B cell (primary cell): Measurements from ENCODE around the gene LRFN5. TPM values are rescaled to one million over a fixed set of nuclear protein-coding genes. Genes with fewer than 3 reads are reported as not detected.
"Not testable (repeated sequence)": the region's sequence is repeated elsewhere in the genome, so short reads cannot be mapped to it uniquely, and the experiment has no call there.

Experiments
- ATAC-seq: fragments of 200-7000 bp; cut with Tn5 transposase; one replicate; pipeline ENCODE4 v1.10.0; 2021; ENCODE audit warnings: low read depth, mild to moderate bottlenecking, moderate number of reproducible peaks, moderate library complexity
- CTCF ChIA-PET: fragments of 350-600 bp; sonication (Branson Sonifier 250); formaldehyde crosslinking; loops from one replicate; lab custom pipeline; 2021; ENCODE audit warnings: antibody characterized with exemption, inconsistent platforms; lab: Charles Lee
- POLR2A ChIA-PET: fragments of 350-600 bp; sonication (Branson Sonifier 250); formaldehyde crosslinking; loops from one replicate; lab custom pipeline; 2021; ENCODE audit warnings: antibody characterized with exemption; lab: Charles Lee
- DNase-seq: peaks from one replicate; pipeline ENCODE4 v3.0.0; 2013
- H2AFZ ChIP-seq: 2 replicates; pipeline ENCODE4 v1.6.1; 2012; ENCODE audit warnings: mild to moderate bottlenecking, low read depth, low read length; ENCODE audit not compliant: insufficient read depth, poor library complexity, severe bottlenecking
- H3K27ac ChIP-seq, 2 donors: 1 replicate in 1 of 2; 2 replicates in 1 of 2; pipeline ENCODE4 v1.5.1; 2012 to 2013; ENCODE audit warnings: low read length in 2 of 2, mild to moderate bottlenecking in 2 of 2, moderate library complexity in 1 of 2
- H3K27me3 ChIP-seq, 4 experiments: fragments of 200-600 bp in 1 of 4; sonication (generic) in 1 of 4; replicated peaks in 1 of 4; 1 replicate in 2 of 4; 2 replicates in 2 of 4; pipeline versions ENCODE4 v1.6.1 to v1.7.0; 2013 to 2016; ENCODE audit warnings: low read length in 3 of 4, mild to moderate bottlenecking in 2 of 4, mixed read lengths in 1 of 4, moderate library complexity in 1 of 4; ENCODE audit not compliant: insufficient read depth in 4 of 4, control insufficient read depth in 3 of 4; ENCODE audit errors: control extremely low read depth in 1 of 4
- H3K36me3 ChIP-seq, 2 experiments: replicated peaks in 1 of 2; 1 replicate in 1 of 2; 2 replicates in 1 of 2; pipeline versions ENCODE4 v1.6.1 to v1.7.1; 2013; ENCODE audit warnings: low read length in 1 of 2; ENCODE audit not compliant: insufficient read depth in 2 of 2, control insufficient read depth in 1 of 2; ENCODE audit errors: control extremely low read depth in 1 of 2, extremely low read depth in 1 of 2
- H3K4me1 ChIP-seq, 2 donors: fragments of 200-600 bp in 1 of 2; sonication (generic) in 1 of 2; 1 replicate in 1 of 2; 2 replicates in 1 of 2; pipeline versions ENCODE4 v1.5.1 to v1.6.1; 2013 to 2017; ENCODE audit warnings: low read length in 2 of 2; ENCODE audit not compliant: control insufficient read depth in 2 of 2, insufficient read depth in 2 of 2
- H3K4me2 ChIP-seq: replicated peaks from 2 replicates; pipeline ENCODE3; 2012; ENCODE audit warnings: mild to moderate bottlenecking, low read depth, low read length; ENCODE audit not compliant: poor library complexity, severe bottlenecking
- H3K4me3 ChIP-seq, 5 experiments: fragments of 200-600 bp in 1 of 5; sonication (generic) in 1 of 5; 1 replicate in 3 of 5; 2 replicates in 2 of 5; pipeline versions ENCODE4 v1.5.1 to v1.7.0; 2011 to 2016; ENCODE audit warnings: low read length in 4 of 5, mild to moderate bottlenecking in 4 of 5, low read depth in 2 of 5, control low read depth in 1 of 5, moderate library complexity in 1 of 5; ENCODE audit not compliant: insufficient read depth in 1 of 5; ENCODE audit errors: control extremely low read depth in 1 of 5, extremely low read depth in 1 of 5
- H3K79me2 ChIP-seq: fragments of 200-600 bp; sonication (generic); one replicate; pipeline ENCODE4 v1.6.0; 2016; ENCODE audit warnings: low read length; ENCODE audit not compliant: control insufficient read depth, insufficient read depth
- H3K9ac ChIP-seq: fragments of 200-600 bp; sonication (generic); 2 replicates; pipeline ENCODE4 v1.6.1; 2017; ENCODE audit warnings: mild to moderate bottlenecking, low read length, moderate library complexity
- H3K9me3 ChIP-seq, 3 donors: one replicate each; pipeline versions ENCODE4 v1.6.1 to v1.7.1; 2013; ENCODE audit warnings: low read length in 2 of 3; ENCODE audit not compliant: control insufficient read depth in 2 of 3, insufficient read depth in 1 of 3; ENCODE audit errors: control extremely low read depth in 1 of 3
- H4K20me1 ChIP-seq: 2 replicates; pipeline ENCODE4 v1.6.0; 2012; ENCODE audit warnings: mild to moderate bottlenecking, low read length; ENCODE audit not compliant: insufficient read depth, control insufficient read depth, poor library complexity, severe bottlenecking
- H3K27ac Mint-ChIP-seq: one replicate; pipeline ENCODE4 v1.8.0; 2021; ENCODE audit warnings: mixed read lengths
- H3K27me3 Mint-ChIP-seq: one replicate; pipeline ENCODE4 v1.8.0; 2021; ENCODE audit warnings: mixed read lengths
- H3K4me1 Mint-ChIP-seq: one replicate; pipeline ENCODE4 v1.8.0; 2021; ENCODE audit warnings: mixed read lengths
- H3K4me3 Mint-ChIP-seq: one replicate; pipeline ENCODE4 v1.8.0; 2021; ENCODE audit warnings: mixed read lengths
- H3K9me3 Mint-ChIP-seq: one replicate; pipeline ENCODE4 v1.8.0; 2022; ENCODE audit warnings: mixed read lengths; ENCODE audit not compliant: insufficient read depth
- CTCF ChIP-seq: fragments of 200-600 bp; IDR thresholded peaks from one replicate; pipeline ENCODE4 v1.8.0; 2022; ENCODE audit warnings: antibody characterized with exemption, mild to moderate bottlenecking
- EZH2 ChIP-seq: IDR thresholded peaks from 2 replicates; pipeline ENCODE4 v1.6.1; 2012; ENCODE audit warnings: borderline replicate concordance, low read depth, mild to moderate bottlenecking, moderate library complexity, low read length; ENCODE audit not compliant: insufficient read depth, poor library complexity, severe bottlenecking
- WGBS: methylation state at CpG from one replicate; pipeline ENCODE4 v1.1.5; 2013; ENCODE audit warnings: missing lambda C conversion rate; ENCODE audit not compliant: insufficient coverage; 5-methylcytosine and 5-hydroxymethylcytosine counted together
- intact Hi-C: fragments of 100-400 bp; cut with micrococcal nuclease; formaldehyde crosslinking; loops from one replicate; pipeline ENCODE4 v1.10.0; 2022
- polyA plus RNA-seq: library from polyadenylated mRNA; depleted of rRNA; stranded (reverse); fragments of >200 nt; gene quantifications from 2 replicates; pipeline ENCODE4 v1.2.3, GENCODE V29; 2012
- total RNA-seq, 2 donors: library from RNA; stranded (reverse); fragments of 120-200 nt in 1 of 2; gene quantifications; 1 replicate in 1 of 2; 2 replicates in 1 of 2; pipeline versions ENCODE4 v1.2.3 to v1.2.4, GENCODE V29; 2013 to 2022

The LRFN5 gene
- total and polyA plus RNA-seq, 2 donors (not counting 1 experiment from before 2014, with no cell fraction given) = 0.30 TPM; not detected in 1

GRCh38 chr14:41666301-41666700 is 59.6 kb downstream of the LRFN5 start:
- CTCF ChIA-PET = no interaction called here

GRCh38 chr14:41668356-41668755 is 61.7 kb downstream of the LRFN5 start:
- H3K4me1 ChIP-seq = no peaks in the 10 kb centered on the region
- CTCF ChIA-PET = no interaction called here
- H3K4me3 Mint-ChIP-seq = no peak overlapping the region
- H3K9me3 Mint-ChIP-seq = no peaks in the 10 kb centered on the region
- no peaks in the 10 kb centered on the region for H3K27me3 ChIP-seq
- H3K4me3 ChIP-seq = no peak overlapping the region
- no peak overlapping the region for H3K9ac ChIP-seq
- no peak overlapping the region for H3K27ac ChIP-seq
- no peaks in the 10 kb centered on the region for H3K27me3 Mint-ChIP-seq
- no peaks in the 10 kb centered on the region for H3K9me3 ChIP-seq
- intact Hi-C loops = no loop called here
- no peaks in the 10 kb centered on the region for H3K4me1 Mint-ChIP-seq
- no peak overlapping the region for H2AFZ ChIP-seq
- no peaks in the 10 kb centered on the region for H3K36me3 ChIP-seq
- DNase-seq = no peak
- POLR2A ChIA-PET = no interaction called here
- no peak for ATAC-seq
- no peak for TF ChIP-seq CTCF
- no peak for TF ChIP-seq EZH2
- no peaks in the 10 kb centered on the region for H4K20me1 ChIP-seq
- H3K27ac Mint-ChIP-seq = no peak overlapping the region
- no peaks in the 10 kb centered on the region for H3K79me2 ChIP-seq
- WGBS = no CpG with 5 or more reads among the region's 1 CpG
- H3K4me2 ChIP-seq = no peak overlapping the region

More at GRCh38 chr14:41666301-41666700, 59.6 kb downstream of the LRFN5 start:
- Histone ChIP-seq H3K4me1 (no peaks in the 10 kb centered on the region), H4K20me1 (no peaks in the 10 kb centered on the region), H3K9me3 (no peaks in the 10 kb centered on the region), H3K4me2 (no peak overlapping the region), H2AFZ (no peak overlapping the region), H3K9ac (no peak overlapping the region), H3K79me2 (no peaks in the 10 kb centered on the region), H3K36me3 (no peaks in the 10 kb centered on the region), H3K27ac (no peak overlapping the region), H3K4me3 (no peak overlapping the region), H3K27me3 (no peaks in the 10 kb centered on the region)
- no peak for TF ChIP-seq CTCF
- no peak for TF ChIP-seq EZH2
- no peaks in the 10 kb centered on the region for H3K9me3 Mint-ChIP-seq
- no peaks in the 10 kb centered on the region for H3K27me3 Mint-ChIP-seq
- POLR2A ChIA-PET = no interaction called here
- H3K4me3 Mint-ChIP-seq = no peak overlapping the region
- DNase-seq (no peak), ATAC-seq (no peak)
- WGBS = no CpG with 5 or more reads among the region's 2 CpGs
- intact Hi-C loops = no loop called here
- H3K4me1 Mint-ChIP-seq = no peaks in the 10 kb centered on the region
- H3K27ac Mint-ChIP-seq = no peak overlapping the region

GRCh38 chr14:41673601-41674000 is 66.9 kb downstream of the LRFN5 start:
- H3K27ac Mint-ChIP-seq, DNase-seq, H3K27ac ChIP-seq, H3K4me3 Mint-ChIP-seq, H3K79me2 ChIP-seq, intact Hi-C loops, H3K27me3 ChIP-seq, H3K9me3 ChIP-seq, H3K9me3 Mint-ChIP-seq, H3K4me1 ChIP-seq, H2AFZ ChIP-seq, H3K27me3 Mint-ChIP-seq, H3K4me3 ChIP-seq, H3K4me2 ChIP-seq, ATAC-seq, POLR2A ChIA-PET, CTCF ChIA-PET, H4K20me1 ChIP-seq, H3K36me3 ChIP-seq, H3K4me1 Mint-ChIP-seq, H3K9ac ChIP-seq: not testable (repeated sequence)
- 100% methylated on average over 16 of the region's 24 CpGs for WGBS
